Hindlimb muscle (tissue), 1 donor: ENCODE results near the gene MNDA. TPM values are rescaled to one million over a fixed set of nuclear protein-coding genes. Genes with fewer than 3 reads are reported as not detected.

Experiments used
- DNase-seq: peaks from one replicate; pipeline ENCODE4 v3.0.0-alpha.2; 2013
- polyA plus RNA-seq: library from polyadenylated mRNA; unstranded; fragments of 120-200 nt; gene quantifications from one replicate; pipeline ENCODE4 v1.2.1, GENCODE V29; 2013; ENCODE audit not compliant: insufficient read length

Gene MNDA
- 3.9 TPM for polyA plus RNA-seq

GRCh38 chr1:158830904-158831507, at the start of gene MNDA:
Gene MNDA, plus strand, starts transcription at chr1:158831351. Its CDS starts 10,803 bp downstream, at chr1:158842154.
- DNase-seq: peak; percentile 8

GRCh38 chr1:158793604-158794003, 37.5 kb upstream of the MNDA start:
- no peak for DNase-seq

GRCh38 chr1:158794247-158794646, 36.9 kb upstream of the MNDA start:
- no peak for DNase-seq

- no peak for DNase-seq
Observed at GRCh38 chr1:158798531-158798930, 32.6 kb upstream of the MNDA start.

GRCh38 chr1:158799689-158800088, 31.5 kb upstream of the MNDA start:
- DNase-seq: no peak

- no peak for DNase-seq
Observed at GRCh38 chr1:158800526-158800925, 30.6 kb upstream of the MNDA start.

GRCh38 chr1:158801396-158801795, 29.8 kb upstream of the MNDA start:
- DNase-seq: no peak

GRCh38 chr1:158803678-158804077, 27.5 kb upstream of the MNDA start:
- DNase-seq: no peak

- no peak for DNase-seq
Observed at GRCh38 chr1:158806916-158807536, 24.1 kb upstream of the MNDA start.

GRCh38 chr1:158809256-158809655, 21.9 kb upstream of the MNDA start:
- no peak for DNase-seq

- DNase-seq: peak; percentile 11
Observed at GRCh38 chr1:158809862-158810261, 21.3 kb upstream of the MNDA start.

GRCh38 chr1:158810311-158810710, 20.8 kb upstream of the MNDA start:
- DNase-seq: no peak

- no peak for DNase-seq
Observed at GRCh38 chr1:158812336-158812735, 18.8 kb upstream of the MNDA start.

GRCh38 chr1:158813164-158813563, 18.0 kb upstream of the MNDA start:
- DNase-seq: peak; percentile 7

- no peak for DNase-seq
Observed at GRCh38 chr1:158814970-158815369, 16.2 kb upstream of the MNDA start.

GRCh38 chr1:158818560-158818959, 12.6 kb upstream of the MNDA start:
- DNase-seq: no peak

GRCh38 chr1:158818975-158819431, 12.1 kb upstream of the MNDA start:
- DNase-seq: no peak

- no peak for DNase-seq
Observed at GRCh38 chr1:158819461-158820443, 11.4 kb upstream of the MNDA start.

- no peak for DNase-seq
Observed at GRCh38 chr1:158821723-158822122, 9.4 kb upstream of the MNDA start.

- DNase-seq: no peak
Observed at GRCh38 chr1:158830074-158830677, 975 bp upstream of the MNDA start.

- no peak for DNase-seq
Observed at GRCh38 chr1:158833264-158833663, 2.1 kb downstream of the MNDA start.

GRCh38 chr1:158836038-158836437, 4.9 kb downstream of the MNDA start:
- no peak for DNase-seq

GRCh38 chr1:158838660-158839059, 7.5 kb downstream of the MNDA start:
- DNase-seq: no peak
